GM12878 (cell line): ENCODE data around the gene HSF4. TPM values are rescaled to one million over a fixed set of nuclear protein-coding genes. Genes with fewer than 3 reads are reported as not detected.

Experiments used
- ATAC-seq: fragments of 200-7000 bp; cut with Tn5 transposase; 3 replicates; pipeline ENCODE4 v1.9.1; 2020; ENCODE audit warnings: mild to moderate bottlenecking, moderate library complexity
- BruUV-seq: library from RNA; stranded (reverse); fragments of 400-500 nt; replicated peaks from 2 replicates; lab custom pipeline; 2021; lab: Mats Ljungman, UMichigan
- CTCF ChIA-PET: fragments of 300-600 bp; sonication (Branson Sonifier 250); formaldehyde crosslinking; extraction: SDS; loops from one replicate; lab custom pipeline; 2021; ENCODE audit warnings: inconsistent platforms; lab: Yijun Ruan, JAX
- POLR2A ChIA-PET: fragments of 350-600 bp; formaldehyde crosslinking; extraction: SDS; loops from one replicate; lab custom pipeline; 2021; ENCODE audit warnings: inconsistent platforms; lab: Charles Lee
- RAD21 ChIA-PET: fragments of 300-600 bp; sonication (Branson Sonifier 250); formaldehyde crosslinking; loops from one replicate; lab custom pipeline; 2023; ENCODE audit warnings: antibody characterized with exemption; ENCODE audit not compliant: unreplicated experiment; lab: Charles Lee
- SMC1A ChIA-PET: fragments of 300-600 bp; sonication (Branson Sonifier 250); formaldehyde crosslinking; loops from one replicate; lab custom pipeline; 2023; ENCODE audit not compliant: unreplicated experiment, uncharacterized antibody; lab: Charles Lee
- DNase-seq: peaks from one replicate; pipeline ENCODE4 v3.0.0-alpha.2; 2011; ENCODE audit warnings: low read depth, low spot score
- FAIRE-seq: peaks from 3 replicates; lab custom pipeline; 2011; peaks lifted over from hg19 to GRCh38; lab: Jason Lieb, UNC
- H2AFZ ChIP-seq: 2 replicates; pipeline ENCODE4 v1.6.0; 2011; ENCODE audit warnings: low read depth, low read length, control low read depth; ENCODE audit not compliant: control insufficient read depth
- H3K27ac ChIP-seq: 2 replicates; pipeline ENCODE4 v1.5.1; 2011; ENCODE audit warnings: control low read depth; ENCODE audit not compliant: control insufficient read depth, insufficient read depth
- H3K27me3 ChIP-seq, 2 experiments: replicated peaks in 1 of 2; 2 replicates each; pipeline versions ENCODE4 v1.6.0 to v1.6.1; 2011; ENCODE audit warnings: low read length in 1 of 2; ENCODE audit not compliant: control insufficient read depth in 2 of 2, insufficient read depth in 2 of 2
- H3K36me3 ChIP-seq, 2 experiments: 2 replicates each; pipeline ENCODE4 v1.5.1; 2011; ENCODE audit warnings: low read length in 1 of 2; ENCODE audit not compliant: control insufficient read depth in 2 of 2, insufficient read depth in 2 of 2
- H3K4me1 ChIP-seq: 2 replicates; pipeline ENCODE4 v1.6.1; 2011; ENCODE audit warnings: mild to moderate bottlenecking, low read length, moderate library complexity, mixed read lengths; ENCODE audit not compliant: control insufficient read depth, insufficient read depth
- H3K4me2 ChIP-seq: 2 replicates; pipeline ENCODE4 v1.6.0; 2011; ENCODE audit warnings: control low read depth; ENCODE audit not compliant: control insufficient read depth, insufficient read depth
- H3K4me3 ChIP-seq: fragments of 200-600 bp; sonication (generic); 2 replicates; pipeline ENCODE4 v1.5.1; 2016
- H3K79me2 ChIP-seq: 2 replicates; pipeline ENCODE4 v1.6.0; 2011; ENCODE audit warnings: low read length; ENCODE audit not compliant: control insufficient read depth, insufficient read depth
- H3K9ac ChIP-seq: 2 replicates; pipeline ENCODE4 v1.8.0; 2011; ENCODE audit warnings: low read length, control low read depth, mixed read lengths; ENCODE audit not compliant: control insufficient read depth, insufficient read depth
- H3K9me3 ChIP-seq: replicated peaks from 3 replicates; pipeline ENCODE4 v1.5.1; 2011; ENCODE audit warnings: mild to moderate bottlenecking, low read length; ENCODE audit not compliant: control insufficient read depth, insufficient read depth
- H4K20me1 ChIP-seq: 2 replicates; pipeline ENCODE4 v1.6.0; 2011; ENCODE audit not compliant: control insufficient read depth, insufficient read depth
- ATF7 ChIP-seq: fragments of 450-650 bp; IDR thresholded peaks from 2 replicates; pipeline ENCODE4 v1.6.1; 2016; ENCODE audit warnings: low read depth, mild to moderate bottlenecking
- BCLAF1 ChIP-seq: fragments of 450-650 bp; IDR thresholded peaks from 2 replicates; pipeline ENCODE4 v1.6.1; 2017; ENCODE audit warnings: antibody characterized with exemption, mild to moderate bottlenecking, moderate library complexity
- KLF5 ChIP-seq: fragments of 450-650 bp; IDR thresholded peaks from 2 replicates; pipeline ENCODE4 v1.6.1; 2014; ENCODE audit warnings: mild to moderate bottlenecking; ENCODE audit not compliant: partially characterized antibody
- MTA2 ChIP-seq: fragments of 450-650 bp; IDR thresholded peaks from 2 replicates; pipeline ENCODE4 v1.6.1; 2016; ENCODE audit warnings: low read depth, mild to moderate bottlenecking, moderate library complexity
- NFXL1 ChIP-seq: fragments of 450-650 bp; IDR thresholded peaks from 2 replicates; pipeline ENCODE4 v1.6.1; 2017; ENCODE audit warnings: antibody characterized with exemption, mild to moderate bottlenecking, borderline replicate concordance
- NFYA ChIP-seq: IDR thresholded peaks from 2 replicates; pipeline ENCODE4 v1.6.1; 2011; ENCODE audit warnings: low read depth, mild to moderate bottlenecking, low read length, improper control_type of control experiment, borderline replicate concordance
- NRF1 ChIP-seq: conservative IDR thresholded peaks from 2 replicates; pipeline ENCODE4 v1.6.1; 2011; ENCODE audit warnings: mild to moderate bottlenecking, low read depth, low read length, improper control_type of control experiment
- SMC3 ChIP-seq: IDR thresholded peaks from 2 replicates; pipeline ENCODE4 v1.6.1; 2011; ENCODE audit warnings: low read length, improper control_type of control experiment, borderline replicate concordance
- WGBS: methylation state at CpG from one replicate; pipeline ENCODE4 v1.1.6; 2016; ENCODE audit warnings: low lambda C conversion rate; ENCODE audit not compliant: insufficient replicate concordance, insufficient coverage; ENCODE audit errors: missing lambda C conversion rate; 5-methylcytosine and 5-hydroxymethylcytosine counted together
- in situ Hi-C: fragments of 300-500 bp; cut with MboI; formaldehyde crosslinking; loops from 9 replicates; pipeline ENCODE4 v1.14.3; 2018; ENCODE audit warnings: mixed read lengths
- intact Hi-C: fragments of 100-400 bp; cut with micrococcal nuclease; formaldehyde crosslinking; loops from one replicate; pipeline ENCODE4 v1.14.2; 2022; ENCODE audit not compliant: unreplicated experiment
- polyA plus RNA-seq, 11 experiments: library from polyadenylated mRNA; depleted of rRNA in 4 of 11; unstranded in 6 of 11; stranded (reverse) in 5 of 11; fragments of >200 nt; fragmentation: Nextera tagmentation in 4 of 11; fragmentation: Illumina TruSeq in 1 of 11; extraction: Ambion mirVana in 4 of 11; extraction: Trizol in 1 of 11; gene quantifications; 1 replicate in 1 of 11; 2 replicates in 10 of 11; pipeline versions ENCODE4 v1.2.1 to v1.2.3, GENCODE V29; 2011 to 2016; ENCODE audit warnings: inconsistent platforms in 2 of 11, missing spikeins in 2 of 11, low read depth in 1 of 11
- total RNA-seq, 4 experiments: library from RNA; depleted of rRNA in 3 of 4; stranded (reverse); fragments of >200 nt in 3 of 4; fragmentation: Illumina TruSeq in 1 of 4; extraction: Trizol in 1 of 4; gene quantifications; 2 replicates each; pipeline versions ENCODE4 v1.2.1 to v1.2.3, GENCODE V29; 2013 to 2021
- TF ChIP-seq, protein P1 (sequence below): fragments of 450-650 bp; formaldehyde crosslinking; IDR thresholded peaks from 2 replicates; pipeline ENCODE4 v1.5.0; 2022; ENCODE audit warnings: mild to moderate bottlenecking, missing genetic modification characterization
- TF ChIP-seq, protein P2 (sequence below): IDR thresholded peaks from 2 replicates; pipeline ENCODE4 v1.6.1; 2012; ENCODE audit warnings: low read length, inconsistent platforms
- TF ChIP-seq, protein P3 (sequence below): IDR thresholded peaks from 2 replicates; pipeline ENCODE4 v1.6.1; 2012; ENCODE audit warnings: low read depth, low read length, improper control_type of control experiment

Gene HSF4
- total and polyA plus RNA-seq, 10 of the 15 experiments (the other 5 are each of a cell fraction or from before 2014, with no cell fraction given): 0.31 to 9.9 (median 2.6) TPM; not detected in 1

- TF ChIP-seq, protein P1, sequence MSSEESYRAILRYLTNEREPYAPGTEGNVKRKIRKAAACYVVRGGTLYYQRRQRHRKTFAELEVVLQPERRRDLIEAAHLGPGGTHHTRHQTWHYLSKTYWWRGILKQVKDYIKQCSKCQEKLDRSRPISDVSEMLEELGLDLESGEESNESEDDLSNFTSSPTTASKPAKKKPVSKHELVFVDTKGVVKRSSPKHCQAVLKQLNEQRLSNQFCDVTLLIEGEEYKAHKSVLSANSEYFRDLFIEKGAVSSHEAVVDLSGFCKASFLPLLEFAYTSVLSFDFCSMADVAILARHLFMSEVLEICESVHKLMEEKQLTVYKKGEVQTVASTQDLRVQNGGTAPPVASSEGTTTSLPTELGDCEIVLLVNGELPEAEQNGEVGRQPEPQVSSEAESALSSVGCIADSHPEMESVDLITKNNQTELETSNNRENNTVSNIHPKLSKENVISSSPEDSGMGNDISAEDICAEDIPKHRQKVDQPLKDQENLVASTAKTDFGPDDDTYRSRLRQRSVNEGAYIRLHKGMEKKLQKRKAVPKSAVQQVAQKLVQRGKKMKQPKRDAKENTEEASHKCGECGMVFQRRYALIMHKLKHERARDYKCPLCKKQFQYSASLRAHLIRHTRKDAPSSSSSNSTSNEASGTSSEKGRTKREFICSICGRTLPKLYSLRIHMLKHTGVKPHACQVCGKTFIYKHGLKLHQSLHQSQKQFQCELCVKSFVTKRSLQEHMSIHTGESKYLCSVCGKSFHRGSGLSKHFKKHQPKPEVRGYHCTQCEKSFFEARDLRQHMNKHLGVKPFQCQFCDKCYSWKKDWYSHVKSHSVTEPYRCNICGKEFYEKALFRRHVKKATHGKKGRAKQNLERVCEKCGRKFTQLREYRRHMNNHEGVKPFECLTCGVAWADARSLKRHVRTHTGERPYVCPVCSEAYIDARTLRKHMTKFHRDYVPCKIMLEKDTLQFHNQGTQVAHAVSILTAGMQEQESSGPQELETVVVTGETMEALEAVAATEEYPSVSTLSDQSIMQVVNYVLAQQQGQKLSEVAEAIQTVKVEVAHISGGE (CRISPR knock-in tag): no peak
- TF ChIP-seq BCLAF1 (no peak), NFYA (no peak), SMC3 (no peak)
Observed at GRCh38 chr16:67148221-67148620, 16.3 kb upstream of the HSF4 start (continued).

DNA sequence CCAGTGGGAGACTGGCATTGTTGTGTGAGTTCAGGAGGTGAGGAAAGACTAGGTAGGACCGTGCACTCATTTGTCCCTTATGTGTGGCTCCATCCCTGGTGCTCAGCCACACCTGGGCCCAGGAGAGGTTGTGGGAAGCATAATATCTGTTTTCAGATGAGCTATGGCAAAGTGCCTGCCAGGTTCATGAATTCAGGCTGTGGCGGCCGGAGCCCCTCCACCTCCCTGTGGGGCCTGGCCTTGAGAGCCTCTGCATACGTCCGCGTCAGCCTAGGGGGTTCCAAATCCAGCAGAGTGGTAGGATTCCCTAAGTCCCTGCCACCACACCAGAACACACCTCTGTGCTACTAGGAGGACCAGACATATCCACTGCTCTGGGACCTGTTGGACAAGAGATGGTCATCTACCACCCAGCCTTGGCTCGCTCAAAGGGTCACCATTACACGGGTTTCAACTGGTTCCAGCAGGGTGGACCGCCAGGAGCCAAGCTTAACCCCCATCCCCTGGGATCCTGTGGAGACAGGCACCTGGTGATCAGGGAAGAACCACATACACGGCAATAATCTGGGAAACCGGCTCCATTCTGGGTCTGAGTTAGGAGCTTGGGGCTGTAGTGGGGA, 15.8 kb upstream of the HSF4 start:
- WGBS: 98% methylated on average over 11 of the region's 11 CpGs
- ChIA-PET POLR2A (no interaction called here), RAD21 (no interaction called here), CTCF (no interaction called here), SMC1A (no interaction called here)
- no peaks in the 10 kb centered on the region for H3K9me3 ChIP-seq
- no peak overlapping the region for H3K4me3 ChIP-seq
- H3K9ac ChIP-seq: no peak overlapping the region
- no peaks in the 10 kb centered on the region; the same call in 1 of the 2 replicates for H3K4me1 ChIP-seq
- intact Hi-C loops: no loop called here
- ATAC-seq: no peak
- in situ Hi-C loops: no loop called here
- H2AFZ ChIP-seq: no peak overlapping the region
- no peak for FAIRE-seq
- no peak for DNase-seq
- H3K4me2 ChIP-seq: no peak overlapping the region
- no TSS peak for BruUV-seq
- H4K20me1 ChIP-seq: no peaks in the 10 kb centered on the region
- no peaks in the 10 kb centered on the region for H3K79me2 ChIP-seq
- peaks cover 19 to 21% of the 10 kb centered on the region in 2 experiments; a peak in 3 of 4 replicates for H3K36me3 ChIP-seq
- H3K27ac ChIP-seq: no peak overlapping the region
- H3K27me3 ChIP-seq: no peaks in the 10 kb centered on the region
- TF ChIP-seq SMC3: no peak
- TF ChIP-seq, protein P2, sequence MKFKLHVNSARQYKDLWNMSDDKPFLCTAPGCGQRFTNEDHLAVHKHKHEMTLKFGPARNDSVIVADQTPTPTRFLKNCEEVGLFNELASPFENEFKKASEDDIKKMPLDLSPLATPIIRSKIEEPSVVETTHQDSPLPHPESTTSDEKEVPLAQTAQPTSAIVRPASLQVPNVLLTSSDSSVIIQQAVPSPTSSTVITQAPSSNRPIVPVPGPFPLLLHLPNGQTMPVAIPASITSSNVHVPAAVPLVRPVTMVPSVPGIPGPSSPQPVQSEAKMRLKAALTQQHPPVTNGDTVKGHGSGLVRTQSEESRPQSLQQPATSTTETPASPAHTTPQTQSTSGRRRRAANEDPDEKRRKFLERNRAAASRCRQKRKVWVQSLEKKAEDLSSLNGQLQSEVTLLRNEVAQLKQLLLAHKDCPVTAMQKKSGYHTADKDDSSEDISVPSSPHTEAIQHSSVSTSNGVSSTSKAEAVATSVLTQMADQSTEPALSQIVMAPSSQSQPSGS: no peak
- no peak for TF ChIP-seq MTA2
- no peak for TF ChIP-seq NRF1
- TF ChIP-seq, protein P3, sequence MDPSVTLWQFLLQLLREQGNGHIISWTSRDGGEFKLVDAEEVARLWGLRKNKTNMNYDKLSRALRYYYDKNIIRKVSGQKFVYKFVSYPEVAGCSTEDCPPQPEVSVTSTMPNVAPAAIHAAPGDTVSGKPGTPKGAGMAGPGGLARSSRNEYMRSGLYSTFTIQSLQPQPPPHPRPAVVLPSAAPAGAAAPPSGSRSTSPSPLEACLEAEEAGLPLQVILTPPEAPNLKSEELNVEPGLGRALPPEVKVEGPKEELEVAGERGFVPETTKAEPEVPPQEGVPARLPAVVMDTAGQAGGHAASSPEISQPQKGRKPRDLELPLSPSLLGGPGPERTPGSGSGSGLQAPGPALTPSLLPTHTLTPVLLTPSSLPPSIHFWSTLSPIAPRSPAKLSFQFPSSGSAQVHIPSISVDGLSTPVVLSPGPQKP: no peak
- no peak for TF ChIP-seq KLF5
- TF ChIP-seq ATF7: no peak
- TF ChIP-seq NFXL1: no peak
